22Rv1 (cell line): Measurements from ENCODE around the gene VPS4A.

Experiments used
- CTCF ChIP-seq: fragments of 450-650 bp; IDR thresholded peaks from 2 replicates; pipeline ENCODE4 v1.5.1; 2017; ENCODE audit warnings: mild to moderate bottlenecking
- ZFX ChIP-seq: fragments of 450-650 bp; IDR thresholded peaks from 2 replicates; pipeline ENCODE4 v1.6.1; 2017; ENCODE audit warnings: antibody characterized with exemption, borderline replicate concordance

GRCh38 chr16:69338557-69339288 is 27.6 kb downstream of the VPS4A start:
- TF ChIP-seq CTCF (no peak), ZFX (no peak)
